Karpas-422 (cell line): ENCODE measurements around the gene BDP1. TPM values are rescaled to one million over a fixed set of nuclear protein-coding genes. Genes with fewer than 3 reads are reported as not detected.

ENCODE experiments used
- DNase-seq: peaks from one replicate; pipeline ENCODE4 v3.0.0-alpha.2; 2015
- H2AFZ ChIP-seq: fragments of 200-600 bp; sonication (generic); 2 replicates; pipeline ENCODE4 v1.6.1; 2014; ENCODE audit warnings: antibody characterized with exemption, low read length, mixed read lengths
- H3K27ac ChIP-seq: fragments of 200-600 bp; sonication (generic); 2 replicates; pipeline ENCODE4 v1.5.1; 2014; ENCODE audit warnings: mild to moderate bottlenecking, low read length, moderate library complexity
- H3K27me3 ChIP-seq: fragments of 200-600 bp; sonication (generic); 2 replicates; pipeline ENCODE4 v1.6.1; 2014; ENCODE audit warnings: low read length, mixed read lengths
- H3K36me3 ChIP-seq: fragments of 200-600 bp; sonication (generic); 2 replicates; pipeline ENCODE4 v1.6.1; 2014; ENCODE audit warnings: low read length, mixed read lengths; ENCODE audit not compliant: insufficient read depth
- H3K4me1 ChIP-seq: fragments of 200-600 bp; sonication (generic); 2 replicates; pipeline ENCODE4 v1.6.1; 2014; ENCODE audit warnings: mild to moderate bottlenecking, low read length, mixed read lengths
- H3K4me2 ChIP-seq: fragments of 200-600 bp; sonication (generic); 2 replicates; pipeline ENCODE4 v1.6.1; 2014; ENCODE audit warnings: low read length, low read depth, mild to moderate bottlenecking; ENCODE audit not compliant: poor library complexity, severe bottlenecking
- H3K4me3 ChIP-seq: fragments of 200-600 bp; sonication (generic); 2 replicates; pipeline ENCODE4 v1.5.1; 2014; ENCODE audit warnings: mild to moderate bottlenecking, antibody characterized with exemption, low read length, mixed read lengths
- H3K79me2 ChIP-seq: fragments of 200-600 bp; sonication (generic); 2 replicates; pipeline ENCODE4 v1.6.1; 2014; ENCODE audit warnings: mild to moderate bottlenecking, low read length, mixed read lengths
- H3K9ac ChIP-seq: fragments of 200-600 bp; sonication (generic); 2 replicates; pipeline ENCODE4 v1.6.0; 2014; ENCODE audit warnings: low read length
- H3K9me2 ChIP-seq: fragments of 200-600 bp; sonication (generic), shearing (Covaris generic); replicated peaks from 2 replicates; pipeline ENCODE4 v1.6.0; 2014; ENCODE audit warnings: mild to moderate bottlenecking, low read length, moderate library complexity; ENCODE audit not compliant: insufficient read depth
- H3K9me3 ChIP-seq: fragments of 300-700, 200-600 bp; sonication (generic); 2 replicates; pipeline ENCODE4 v1.6.1; 2014; ENCODE audit warnings: low read length, mixed read lengths
- H4K20me1 ChIP-seq: fragments of 200-600 bp; sonication (generic); 2 replicates; pipeline ENCODE4 v1.6.1; 2014; ENCODE audit warnings: mild to moderate bottlenecking, antibody characterized with exemption, low read length, low read depth; ENCODE audit not compliant: insufficient read depth
- total RNA-seq: library from RNA; depleted of rRNA; stranded (reverse); fragments of >200 nt; shearing (Covaris generic); gene quantifications from 2 replicates; pipeline ENCODE4 v1.2.3, GENCODE V29; 2014; ENCODE audit warnings: low replicate concordance

The BDP1 gene
- total RNA-seq, 1 experiment from 2014 or later = 42.5 TPM

DNA sequence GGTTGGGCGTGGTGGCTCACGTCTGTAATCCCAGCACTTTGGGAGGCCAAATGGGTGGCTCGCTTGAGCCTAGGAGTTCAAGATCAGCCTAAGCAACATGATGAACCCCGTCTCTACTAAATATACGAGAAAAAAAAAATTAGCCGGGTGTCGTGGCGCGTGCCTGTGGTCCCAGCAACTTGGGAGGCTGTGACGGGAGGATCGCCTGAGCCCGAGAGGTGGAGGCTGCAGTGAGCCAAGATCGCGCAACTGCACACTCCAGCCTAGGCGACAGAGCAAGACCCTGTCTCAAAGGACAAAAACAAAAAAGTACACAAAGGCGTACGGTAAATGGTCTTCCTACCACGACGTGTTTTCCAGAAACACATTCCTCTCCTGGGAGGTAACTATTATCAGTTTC is 538 bp upstream of the BDP1 start:
- Histone ChIP-seq H3K9me2 (no peaks in the 10 kb centered on the region), H3K4me1 (peaks cover 25% of the 10 kb centered on the region), H3K36me3 (peaks cover 15% of the 10 kb centered on the region), H3K27ac (no peak overlapping the region), H3K79me2 (peaks cover 43% of the 10 kb centered on the region), H3K27me3 (no peaks in the 10 kb centered on the region), H4K20me1 (peaks cover 6% of the 10 kb centered on the region; the same call in 1 of the 2 replicates), H3K9me3 (no peaks in the 10 kb centered on the region), H3K4me3 (peak overlapping the region; percentile 87), H3K9ac (peak overlapping the region; percentile 83), H2AFZ (peak overlapping the region; percentile 65; the same call in 1 of the 2 replicates), H3K4me2 (peak overlapping the region; percentile 82)
- no peak for DNase-seq

DNA sequence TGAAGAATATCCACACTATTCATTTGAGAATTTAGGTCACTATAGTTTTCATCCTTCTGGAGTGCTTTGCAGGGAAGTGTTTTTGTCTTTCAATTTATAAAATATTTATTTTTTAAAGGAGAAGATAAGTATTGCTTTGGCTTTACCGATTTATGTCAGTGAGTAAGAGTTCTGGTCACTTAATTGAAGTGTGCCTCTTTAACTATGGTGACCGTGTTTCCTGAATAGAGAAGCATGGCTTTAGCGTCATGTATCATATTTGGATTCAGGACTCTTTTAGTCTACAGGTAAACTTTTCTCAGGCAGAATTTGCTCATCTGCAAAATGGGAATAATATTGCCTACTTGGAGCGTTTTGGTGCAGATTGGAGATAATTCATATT is 902 bp downstream of the BDP1 start:
- Histone ChIP-seq H3K27me3 (no peaks in the 10 kb centered on the region), H3K4me2 (peak overlapping the region; percentile 82), H3K9ac (peak overlapping the region; percentile 83), H3K9me2 (no peaks in the 10 kb centered on the region), H3K4me3 (peak overlapping the region; percentile 87), H3K79me2 (peaks cover 56% of the 10 kb centered on the region), H3K36me3 (peaks cover 27% of the 10 kb centered on the region), H3K27ac (peak overlapping the region; percentile 51), H3K9me3 (no peaks in the 10 kb centered on the region), H4K20me1 (peaks cover 6% of the 10 kb centered on the region; the same call in 1 of the 2 replicates), H3K4me1 (peaks cover 20% of the 10 kb centered on the region), H2AFZ (peak overlapping the region; percentile 26)
- peak; percentile 54 for DNase-seq

DNA sequence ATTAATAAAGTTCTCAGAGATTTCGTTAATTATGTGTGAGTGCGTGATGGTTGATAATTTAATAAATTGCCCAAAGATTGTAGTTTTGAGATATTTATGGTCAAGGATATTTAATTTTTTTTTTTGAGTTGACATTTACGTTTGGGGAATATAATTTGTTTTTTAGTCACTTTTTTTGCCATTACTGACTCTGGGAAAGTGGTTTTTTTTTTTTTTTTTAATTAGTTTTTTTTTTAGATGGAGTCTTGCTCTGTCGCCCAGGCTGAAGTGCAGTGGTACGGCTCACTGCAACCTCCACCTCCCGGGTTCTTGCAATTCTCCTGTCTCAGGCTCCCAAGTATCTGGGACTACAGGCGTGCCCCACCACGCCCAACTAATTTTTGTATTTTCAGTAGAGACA is 1.7 kb downstream of the BDP1 start:
- H3K4me3 ChIP-seq = peak overlapping the region; percentile 87

DNA sequence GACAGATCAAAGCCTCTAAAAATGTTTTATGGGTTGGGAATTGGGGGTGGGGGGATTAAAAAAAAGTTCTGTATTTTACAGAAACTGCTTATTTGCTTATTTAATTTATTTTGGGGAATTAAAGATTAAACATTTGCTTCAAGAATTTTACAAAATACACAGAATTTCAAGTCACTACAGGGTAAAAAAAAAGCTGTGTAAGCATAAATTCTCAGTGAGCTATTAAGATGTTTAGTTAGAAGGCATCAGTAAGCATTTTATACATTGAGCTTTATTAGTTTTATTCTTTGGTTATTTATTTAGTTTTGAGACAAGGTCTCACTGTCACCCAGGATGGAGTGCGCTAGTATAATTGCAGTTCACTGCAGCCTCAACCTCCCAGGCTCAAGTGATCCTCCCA is 5.2 kb downstream of the BDP1 start:
- Histone ChIP-seq H3K9me2 (no peaks in the 10 kb centered on the region), H2AFZ (no peak overlapping the region), H3K27me3 (no peaks in the 10 kb centered on the region), H3K27ac (no peak overlapping the region), H3K9ac (no peak overlapping the region), H3K79me2 (peaks cover 71% of the 10 kb centered on the region), H4K20me1 (peaks cover 6% of the 10 kb centered on the region; the same call in 1 of the 2 replicates), H3K4me2 (no peak overlapping the region), H3K9me3 (no peaks in the 10 kb centered on the region), H3K4me1 (peaks cover 15% of the 10 kb centered on the region), H3K4me3 (no peak overlapping the region), H3K36me3 (peaks cover 53% of the 10 kb centered on the region)
- DNase-seq = no peak

More for the DNA sequence above, 1.7 kb downstream of the BDP1 start:
- Histone ChIP-seq H3K4me2 (peak overlapping the region; percentile 82), H3K9ac (peak overlapping the region; percentile 83), H3K9me3 (no peaks in the 10 kb centered on the region), H3K4me1 (peaks cover 20% of the 10 kb centered on the region), H3K9me2 (no peaks in the 10 kb centered on the region), H3K27ac (no peak overlapping the region), H4K20me1 (peaks cover 6% of the 10 kb centered on the region; the same call in 1 of the 2 replicates), H3K79me2 (peaks cover 58% of the 10 kb centered on the region), H3K36me3 (peaks cover 34% of the 10 kb centered on the region), H2AFZ (no peak overlapping the region), H3K27me3 (no peaks in the 10 kb centered on the region)
- no peak for DNase-seq

DNA sequence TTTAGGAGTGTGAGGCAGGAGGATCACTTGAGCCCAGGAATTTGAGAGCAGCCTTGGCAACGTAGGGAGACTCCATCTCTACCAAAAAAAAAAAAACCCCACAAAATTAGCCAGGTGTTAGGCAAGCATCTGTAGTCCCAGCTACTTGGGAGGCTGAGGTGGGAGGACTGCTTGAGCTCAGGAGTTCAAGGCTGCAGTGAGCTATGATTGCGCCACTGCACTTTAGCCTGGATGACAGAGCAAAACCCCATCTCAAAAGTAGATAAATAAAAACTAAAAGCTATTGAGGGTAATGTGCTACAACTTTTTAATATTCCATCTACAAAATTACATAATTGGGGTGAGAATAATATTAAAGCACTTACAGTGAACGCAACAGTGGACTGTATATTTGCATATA is 5.9 kb downstream of the BDP1 start:
- Histone ChIP-seq H3K79me2 (peaks cover 64% of the 10 kb centered on the region), H3K4me2 (no peak overlapping the region), H3K27me3 (no peaks in the 10 kb centered on the region), H4K20me1 (peaks cover 6% of the 10 kb centered on the region; the same call in 1 of the 2 replicates), H3K27ac (no peak overlapping the region), H3K36me3 (peaks cover 60% of the 10 kb centered on the region), H3K9me3 (no peaks in the 10 kb centered on the region), H3K4me1 (peaks cover 15% of the 10 kb centered on the region), H3K9me2 (no peaks in the 10 kb centered on the region), H3K9ac (no peak overlapping the region), H3K4me3 (no peak overlapping the region), H2AFZ (no peak overlapping the region)
- DNase-seq = no peak

DNA sequence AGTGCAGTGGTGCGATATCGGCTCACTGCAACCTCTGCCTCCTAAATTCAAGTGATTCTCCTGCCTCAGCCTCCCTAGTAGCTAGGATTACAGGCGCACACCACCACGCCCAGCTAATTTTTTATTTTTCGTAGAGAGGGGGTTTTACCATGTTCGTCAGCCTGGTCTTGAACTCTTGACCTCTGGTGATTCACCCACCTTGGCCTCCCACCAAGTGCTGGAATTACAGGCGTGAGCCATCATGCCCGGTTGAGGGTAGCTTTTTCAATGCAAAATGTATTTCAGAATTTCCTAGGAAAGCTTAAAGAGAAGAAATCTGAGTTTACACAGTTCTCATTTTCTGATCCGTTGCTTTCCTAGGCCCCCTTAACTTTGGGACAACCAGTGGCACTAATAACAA is 15.7 kb downstream of the BDP1 start:
- H3K27me3 ChIP-seq = no peaks in the 10 kb centered on the region
- peaks cover 7% of the 10 kb centered on the region for H3K4me1 ChIP-seq
- no peaks in the 10 kb centered on the region for H3K9me3 ChIP-seq
- no peak for DNase-seq
- H3K36me3 ChIP-seq = peaks cover 35% of the 10 kb centered on the region
- no peak overlapping the region for H3K9ac ChIP-seq
- no peaks in the 10 kb centered on the region for H3K9me2 ChIP-seq
- H2AFZ ChIP-seq = no peak overlapping the region
- H3K27ac ChIP-seq = no peak overlapping the region
- H3K79me2 ChIP-seq = peaks cover 17% of the 10 kb centered on the region
- no peak overlapping the region for H3K4me2 ChIP-seq
- H4K20me1 ChIP-seq = no peaks in the 10 kb centered on the region
- no peak overlapping the region for H3K4me3 ChIP-seq

DNA sequence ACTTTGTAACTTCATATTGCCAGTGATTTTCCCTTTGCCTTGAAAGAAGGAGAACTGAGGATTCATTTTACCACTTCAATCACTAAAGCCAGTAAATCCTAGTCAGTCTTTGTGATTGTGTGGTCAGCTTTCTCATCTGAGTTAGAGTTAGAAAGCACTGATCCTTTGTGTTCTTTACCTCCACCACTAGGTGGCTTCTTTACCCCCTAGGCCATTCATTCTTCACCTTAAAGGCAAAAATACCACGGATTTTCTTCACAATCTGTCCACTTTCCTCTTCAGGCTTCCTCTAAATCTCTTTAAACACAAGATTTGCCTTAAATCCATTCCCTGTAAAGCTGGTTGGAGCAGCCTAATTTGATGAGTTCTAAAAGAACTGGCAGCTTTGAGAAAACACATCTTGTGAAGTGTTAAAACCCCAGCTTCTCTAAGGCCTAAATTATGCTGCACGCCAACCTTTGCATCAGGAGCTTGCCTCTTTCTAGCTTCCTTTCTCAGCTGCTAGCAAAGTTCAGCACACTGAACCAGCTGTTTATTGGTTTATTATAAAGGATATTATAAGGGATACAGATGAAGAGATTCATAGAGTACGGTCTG is 20.4 kb downstream of the BDP1 start:
- H3K4me3 ChIP-seq = no peak overlapping the region
- H3K9me2 ChIP-seq = no peaks in the 10 kb centered on the region
- no peaks in the 10 kb centered on the region for H3K4me1 ChIP-seq
- H3K9me3 ChIP-seq = no peaks in the 10 kb centered on the region
- no peaks in the 10 kb centered on the region for H4K20me1 ChIP-seq
- no peak overlapping the region for H3K4me2 ChIP-seq
- H3K27me3 ChIP-seq = no peaks in the 10 kb centered on the region
- H3K79me2 ChIP-seq = peaks cover 25% of the 10 kb centered on the region
- no peak overlapping the region for H3K27ac ChIP-seq
- H3K9ac ChIP-seq = no peak overlapping the region
- DNase-seq = peak; percentile 65
- H2AFZ ChIP-seq = no peak overlapping the region
- H3K36me3 ChIP-seq = peaks cover 19% of the 10 kb centered on the region; the same call in 1 of the 2 replicates

DNA sequence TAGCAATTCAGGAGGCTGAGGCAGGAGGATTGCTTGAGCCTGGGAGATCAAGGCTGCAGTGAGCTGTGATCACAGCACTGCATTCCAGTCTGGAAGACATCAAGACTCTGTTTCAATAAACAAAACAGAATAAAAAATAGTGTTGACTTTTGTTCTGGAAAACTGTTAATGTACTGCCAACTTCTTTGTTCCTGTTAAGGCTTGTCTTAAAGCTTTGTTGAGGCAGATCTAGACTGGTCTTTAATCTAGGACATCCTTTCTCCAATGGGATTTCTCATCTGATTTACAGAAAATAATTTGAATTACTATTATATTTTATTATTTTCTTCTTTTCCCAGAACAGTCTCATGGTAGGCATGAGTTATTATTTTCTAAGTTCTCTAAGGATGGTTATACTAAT is 26.0 kb downstream of the BDP1 start:
- H3K4me3 ChIP-seq = no peak overlapping the region
- peaks cover 41% of the 10 kb centered on the region for H3K36me3 ChIP-seq
- no peak overlapping the region for H3K9ac ChIP-seq
- H3K27me3 ChIP-seq = no peaks in the 10 kb centered on the region
- no peak for DNase-seq
- H2AFZ ChIP-seq = no peak overlapping the region
- no peaks in the 10 kb centered on the region for H3K4me1 ChIP-seq
- H3K9me3 ChIP-seq = no peaks in the 10 kb centered on the region
- H3K9me2 ChIP-seq = no peaks in the 10 kb centered on the region
- peaks cover 35% of the 10 kb centered on the region for H3K79me2 ChIP-seq
- H3K27ac ChIP-seq = no peak overlapping the region
- H4K20me1 ChIP-seq = no peaks in the 10 kb centered on the region
- H3K4me2 ChIP-seq = no peak overlapping the region
